K562 (cell line): ENCODE data around the gene LSS. TPM values are rescaled to one million over a fixed set of nuclear protein-coding genes. Genes with fewer than 3 reads are reported as not detected.

ENCODE experiments used
- ATAC-seq: fragments of 200-7000 bp; cut with Tn5 transposase; 3 replicates; pipeline ENCODE4 v1.9.1; 2020; ENCODE audit warnings: moderate library complexity
- BruUV-seq: library from RNA; stranded (reverse); fragments of 400-500 nt; replicated peaks from 2 replicates; lab custom pipeline; 2021; lab: Mats Ljungman, UMichigan
- CTCF ChIA-PET: fragments of 300-600 bp; formaldehyde crosslinking; extraction: SDS; loops from one replicate; lab custom pipeline; 2021; ENCODE audit warnings: low intra/inter-chr PET ratio; lab: Yijun Ruan, JAX
- POLR2A ChIA-PET: fragments of 300-600, 350-650 bp; sonication (Branson Sonifier 250); formaldehyde crosslinking; extraction: SDS; loops from one replicate; lab custom pipeline; 2021; ENCODE audit warnings: antibody characterized with exemption, inconsistent platforms; lab: Yijun Ruan, JAX
- DNase-seq, 4 experiments: peaks; one replicate each; pipeline versions ENCODE4 v3.0.0 to v3.0.0-alpha.2; 2011 to 2018; ENCODE audit warnings: low spot score in 3 of 4, mixed read lengths in 3 of 4; ENCODE audit errors: extremely low read depth in 1 of 4
- FAIRE-seq: peaks from 2 replicates; lab custom pipeline; 2011; peaks lifted over from hg19 to GRCh38; lab: Jason Lieb, UNC
- H2AFZ ChIP-seq: 2 replicates; pipeline ENCODE4 v1.6.0; 2011; ENCODE audit warnings: low read depth, low read length, control low read depth, inconsistent platforms
- H3K27ac ChIP-seq: fragments of 200-600 bp; 3 replicates; pipeline ENCODE4 v1.8.0; 2011; ENCODE audit warnings: low read depth, mild to moderate bottlenecking, control low read depth, inconsistent platforms, low read length, moderate library complexity, mixed read lengths; ENCODE audit errors: extremely low read depth
- H3K27me3 ChIP-seq, 2 experiments: fragments of 300-600 bp in 1 of 2; 2 replicates in 1 of 2; 3 replicates in 1 of 2; pipeline versions ENCODE4 v1.6.0 to v1.8.0; 2011; ENCODE audit warnings: inconsistent platforms in 2 of 2, low read length in 2 of 2, mild to moderate bottlenecking in 1 of 2, mixed read lengths in 1 of 2, moderate library complexity in 1 of 2; ENCODE audit not compliant: control insufficient read depth in 2 of 2, insufficient read depth in 2 of 2
- H3K36me3 ChIP-seq: fragments of 300-600 bp; 3 replicates; pipeline ENCODE4 v1.8.0; 2011; ENCODE audit warnings: mild to moderate bottlenecking, low read length, inconsistent platforms; ENCODE audit not compliant: control insufficient read depth, insufficient read depth
- H3K4me1 ChIP-seq, 2 experiments: fragments of 200-600 bp in 1 of 2; replicated peaks in 1 of 2; 2 replicates in 1 of 2; 3 replicates in 1 of 2; pipeline versions ENCODE4 v1.5.1 to v1.8.0; 2011; ENCODE audit warnings: inconsistent platforms in 2 of 2, low read length in 2 of 2, mild to moderate bottlenecking in 1 of 2, mixed read lengths in 1 of 2, moderate library complexity in 1 of 2; ENCODE audit not compliant: control insufficient read depth in 2 of 2, insufficient read depth in 2 of 2
- H3K4me2 ChIP-seq: 2 replicates; pipeline ENCODE4 v1.6.1; 2011; ENCODE audit warnings: low read length, control low read depth, inconsistent platforms, mixed read lengths; ENCODE audit not compliant: insufficient read depth
- H3K4me3 ChIP-seq: fragments of 200-600 bp; sonication (generic), shearing (Covaris generic); 2 replicates; pipeline ENCODE4 v1.5.1; 2016; ENCODE audit warnings: control low read depth, inconsistent platforms
- H3K79me2 ChIP-seq: fragments of 200-600 bp; 3 replicates; pipeline ENCODE4 v1.8.0; 2011; ENCODE audit warnings: low read length, inconsistent platforms; ENCODE audit not compliant: control insufficient read depth, insufficient read depth
- H3K9ac ChIP-seq, 2 experiments: 2 replicates each; pipeline versions ENCODE4 v1.6.0 to v1.6.1; 2011; ENCODE audit warnings: low read depth in 2 of 2, low read length in 2 of 2, control low read depth in 1 of 2, inconsistent platforms in 1 of 2, mild to moderate bottlenecking in 1 of 2, mixed read lengths in 1 of 2; ENCODE audit not compliant: insufficient read depth in 1 of 2
- H3K9me1 ChIP-seq: one replicate; pipeline ENCODE4 v1.6.0; 2011; ENCODE audit warnings: inconsistent platforms, mild to moderate bottlenecking, low read length, moderate library complexity; ENCODE audit not compliant: control insufficient read depth, insufficient read depth
- H3K9me3 ChIP-seq: replicated peaks from 2 replicates; pipeline ENCODE4 v1.5.1; 2011; ENCODE audit warnings: low read depth, low read length, inconsistent platforms; ENCODE audit not compliant: control insufficient read depth, insufficient read depth
- H4K20me1 ChIP-seq: replicated peaks from 2 replicates; pipeline ENCODE4 v1.6.1; 2011; ENCODE audit warnings: low read length, inconsistent platforms, mixed read lengths; ENCODE audit not compliant: control insufficient read depth, insufficient read depth
- CBFA2T2 ChIP-seq: fragments of 450-650 bp; conservative IDR thresholded peaks from 2 replicates; pipeline ENCODE4 v1.6.1; 2017; ENCODE audit warnings: mild to moderate bottlenecking
- EGR1 ChIP-seq: fragments of 450-650 bp; conservative IDR thresholded peaks from 2 replicates; pipeline ENCODE4 v1.6.1; 2017; ENCODE audit warnings: mild to moderate bottlenecking
- KLF1 ChIP-seq: fragments of 450-650 bp; IDR thresholded peaks from 2 replicates; pipeline ENCODE4 v1.6.1; 2016; ENCODE audit warnings: missing genetic modification characterization, missing compliant biosample characterization
- PHF8 ChIP-seq: fragments of 200-600 bp; sonication (generic); IDR thresholded peaks from 2 replicates; pipeline ENCODE4 v1.6.1; 2012; ENCODE audit warnings: mixed run types, mild to moderate bottlenecking, inconsistent platforms, low read length, moderate library complexity, borderline replicate concordance
- RBM14 ChIP-seq: fragments of 200-400 bp; formaldehyde crosslinking; IDR thresholded peaks from 2 replicates; pipeline ENCODE4 v1.6.1; 2018; ENCODE audit warnings: low read depth, mild to moderate bottlenecking, low read length, moderate library complexity, borderline replicate concordance; ENCODE audit not compliant: insufficient read depth
- SMARCA5 ChIP-seq: fragments of 450-650 bp; IDR thresholded peaks from 2 replicates; pipeline ENCODE4 v1.6.1; 2016
- TAF15 ChIP-seq: fragments of 200-400 bp; formaldehyde crosslinking; IDR thresholded peaks from 2 replicates; pipeline ENCODE4 v1.6.1; 2017; ENCODE audit warnings: mild to moderate bottlenecking, low read depth, low read length, moderate library complexity
- WGBS: fragments of 100-300 bp; shearing (Covaris generic); methylation state at CpG from one replicate; pipeline ENCODE4 v1.1.6; 2016; ENCODE audit warnings: low coverage, mixed read lengths; ENCODE audit not compliant: insufficient coverage; ENCODE audit errors: missing lambda C conversion rate; 5-methylcytosine and 5-hydroxymethylcytosine counted together
- in situ Hi-C: fragments of 300-500 bp; cut with MboI; formaldehyde crosslinking; loops from 4 replicates; pipeline ENCODE4 v1.15.0; 2018; ENCODE audit warnings: inconsistent platforms, mixed read lengths
- intact Hi-C: fragments of 100-400 bp; cut with micrococcal nuclease; formaldehyde crosslinking; loops from 2 replicates; pipeline ENCODE4 v1.14.2; 2022
- polyA plus RNA-seq, 8 experiments: library from polyadenylated mRNA; depleted of rRNA in 4 of 8; stranded (reverse) in 5 of 8; unstranded in 3 of 8; fragments of >200 nt; fragmentation: Nextera tagmentation in 2 of 8; fragmentation: Illumina TruSeq in 1 of 8; extraction: Ambion mirVana in 2 of 8; extraction: Trizol in 1 of 8; gene quantifications; 2 replicates each; pipeline versions ENCODE4 v1.2.1 to v1.2.3, GENCODE V29; 2011 to 2014; ENCODE audit warnings: inconsistent platforms in 1 of 8, missing spikeins in 1 of 8
- total RNA-seq, 7 experiments: library from RNA; depleted of rRNA in 6 of 7; stranded (reverse); fragments of >200 nt in 6 of 7; fragmentation: Illumina TruSeq in 2 of 7; extraction: Trizol in 2 of 7; gene quantifications; 2 replicates each; pipeline versions ENCODE4 v1.2.1 to v1.2.3, GENCODE V29; 2011 to 2021; ENCODE audit warnings: low replicate concordance in 1 of 7
- TF ChIP-seq, protein P1 (sequence below): fragments of 250-450 bp; sonication (Bioruptor Pico); IDR thresholded peaks from 2 replicates; pipeline ENCODE4 v1.5.1; 2021; ENCODE audit warnings: mild to moderate bottlenecking
- TF ChIP-seq, protein P2 (sequence below): IDR thresholded peaks from 2 replicates; pipeline ENCODE4 v1.6.1; 2011; ENCODE audit warnings: borderline replicate concordance, low read depth, mild to moderate bottlenecking, moderate library complexity, low read length; ENCODE audit not compliant: insufficient read depth, poor library complexity, severe bottlenecking

LSS gene
- total and polyA plus RNA-seq, 9 of the 15 experiments (the other 6 are each of a cell fraction or from before 2014, with no cell fraction given) = 2.2 to 89.5 (median 37.4) TPM

DNA sequence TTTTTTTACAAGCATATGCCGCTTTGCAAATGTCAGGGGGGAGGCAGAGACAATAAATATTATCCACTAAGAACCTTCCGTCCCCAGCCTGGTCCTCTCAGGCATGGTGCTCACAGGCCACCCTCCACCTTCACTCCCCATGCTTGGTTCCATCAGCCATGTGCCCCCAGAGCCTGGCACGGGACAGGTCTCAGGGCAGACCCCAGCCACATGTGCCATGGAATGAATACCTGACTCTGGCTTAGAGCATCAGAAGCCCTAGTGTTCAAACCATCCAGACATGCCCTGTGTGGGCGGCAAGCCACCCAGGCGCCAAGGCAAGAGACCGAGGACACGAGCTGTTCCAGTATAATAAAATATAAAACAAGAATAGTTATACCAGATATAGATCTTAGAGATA is 5.4 kb downstream of the LSS start:
- FAIRE-seq (no peak), DNase-seq (no peak), ATAC-seq (no peak)
- H4K20me1 ChIP-seq = peaks cover 13% of the 10 kb centered on the region; the same call in 1 of the 2 replicates
- POLR2A ChIA-PET = no interaction called here
- in situ Hi-C loops (no loop called here), intact Hi-C loops (loop anchor here (10.0 kb wide), 2 partner anchors 182 to 232 kb away; partner anchors contain the start of gene DIP2A)
- peaks cover 5% of the 10 kb centered on the region for H3K9me1 ChIP-seq
- CTCF ChIA-PET = no interaction called here
- no peaks in the 10 kb centered on the region for H3K9me3 ChIP-seq
- no peak overlapping the region for H3K9ac ChIP-seq
- no TSS peak for BruUV-seq
- H3K4me3 ChIP-seq = no peak overlapping the region
- TF ChIP-seq KLF1 (no peak), EGR1 (no peak), SMARCA5 (no peak), CBFA2T2 (no peak), TAF15 (no peak), RBM14 (no peak), PHF8 (no peak)
- TF ChIP-seq, protein P1, sequence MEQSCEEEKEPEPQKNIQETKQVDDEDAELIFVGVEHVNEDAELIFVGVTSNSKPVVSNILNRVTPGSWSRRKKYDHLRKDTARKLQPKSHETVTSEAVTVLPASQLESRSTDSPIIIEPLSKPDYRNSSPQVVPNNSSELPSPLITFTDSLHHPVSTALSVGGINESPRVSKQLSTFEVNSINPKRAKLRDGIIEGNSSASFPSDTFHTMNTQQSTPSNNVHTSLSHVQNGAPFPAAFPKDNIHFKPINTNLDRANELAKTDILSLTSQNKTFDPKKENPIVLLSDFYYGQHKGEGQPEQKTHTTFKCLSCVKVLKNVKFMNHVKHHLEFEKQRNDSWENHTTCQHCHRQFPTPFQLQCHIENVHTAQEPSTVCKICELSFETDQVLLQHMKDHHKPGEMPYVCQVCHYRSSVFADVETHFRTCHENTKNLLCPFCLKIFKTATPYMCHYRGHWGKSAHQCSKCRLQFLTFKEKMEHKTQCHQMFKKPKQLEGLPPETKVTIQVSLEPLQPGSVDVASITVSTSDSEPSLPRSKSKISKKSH (CRISPR knock-in tag) = no peak
- TF ChIP-seq, protein P2, sequence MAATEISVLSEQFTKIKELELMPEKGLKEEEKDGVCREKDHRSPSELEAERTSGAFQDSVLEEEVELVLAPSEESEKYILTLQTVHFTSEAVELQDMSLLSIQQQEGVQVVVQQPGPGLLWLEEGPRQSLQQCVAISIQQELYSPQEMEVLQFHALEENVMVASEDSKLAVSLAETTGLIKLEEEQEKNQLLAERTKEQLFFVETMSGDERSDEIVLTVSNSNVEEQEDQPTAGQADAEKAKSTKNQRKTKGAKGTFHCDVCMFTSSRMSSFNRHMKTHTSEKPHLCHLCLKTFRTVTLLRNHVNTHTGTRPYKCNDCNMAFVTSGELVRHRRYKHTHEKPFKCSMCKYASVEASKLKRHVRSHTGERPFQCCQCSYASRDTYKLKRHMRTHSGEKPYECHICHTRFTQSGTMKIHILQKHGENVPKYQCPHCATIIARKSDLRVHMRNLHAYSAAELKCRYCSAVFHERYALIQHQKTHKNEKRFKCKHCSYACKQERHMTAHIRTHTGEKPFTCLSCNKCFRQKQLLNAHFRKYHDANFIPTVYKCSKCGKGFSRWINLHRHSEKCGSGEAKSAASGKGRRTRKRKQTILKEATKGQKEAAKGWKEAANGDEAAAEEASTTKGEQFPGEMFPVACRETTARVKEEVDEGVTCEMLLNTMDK = no peak
- H2AFZ ChIP-seq = no peak overlapping the region
- peaks cover 68% of the 10 kb centered on the region; the same call in 2 of the 3 replicates for H3K36me3 ChIP-seq
- no peaks in the 10 kb centered on the region for H3K27me3 ChIP-seq
- no peak overlapping the region for H3K27ac ChIP-seq
- H3K4me2 ChIP-seq = no peak overlapping the region
- peaks cover 60% of the 10 kb centered on the region for H3K79me2 ChIP-seq
- WGBS = 97% methylated on average over 7 of the region's 7 CpGs
- H3K4me1 ChIP-seq = peaks cover 20 to 22% of the 10 kb centered on the region in 2 experiments; a peak in 4 of 5 replicates
